ENCODE results near the gene SGTA. TPM values are rescaled to one million over a fixed set of nuclear protein-coding genes. Genes with fewer than 3 reads are reported as not detected.

Gene SGTA
- total RNA-seq, 1 experiment from 2014 or later, result 103 TPM

- DNase-seq, result no peak
- no peak overlapping the region for H3K4me3 ChIP-seq (ENCODE audit: insufficient read depth, low read depth, low read length)
- no peaks in the 10 kb centered on the region for H3K27me3 ChIP-seq (ENCODE audit: control insufficient read depth, insufficient read depth, low read length)
- no peaks in the 10 kb centered on the region; the same call in none of the 2 replicates for H3K36me3 ChIP-seq (replicated peaks; ENCODE audit: control insufficient read depth, insufficient read depth, low read length)
Observed at GRCh38 chr19:2774953-2775555, 8.0 kb downstream of the SGTA start.

GRCh38 chr19:2774083-2774679 is 8.9 kb downstream of the SGTA start:
- no peaks in the 10 kb centered on the region for H3K27me3 ChIP-seq (ENCODE audit: control insufficient read depth, insufficient read depth, low read length)
- no peaks in the 10 kb centered on the region; the same call in none of the 2 replicates for H3K36me3 ChIP-seq (replicated peaks; ENCODE audit: control insufficient read depth, insufficient read depth, low read length)
- no peak overlapping the region for H3K4me3 ChIP-seq (ENCODE audit: insufficient read depth, low read depth, low read length)
- DNase-seq, result no peak

- no peak overlapping the region for H3K4me3 ChIP-seq (ENCODE audit: insufficient read depth, low read depth, low read length)
- no peaks in the 10 kb centered on the region; the same call in none of the 2 replicates for H3K36me3 ChIP-seq (replicated peaks; ENCODE audit: control insufficient read depth, insufficient read depth, low read length)
- no peaks in the 10 kb centered on the region for H3K27me3 ChIP-seq (ENCODE audit: control insufficient read depth, insufficient read depth, low read length)
- peak; percentile 60 for DNase-seq
Observed at GRCh38 chr19:2771786-2772674, 11.0 kb downstream of the SGTA start.

GRCh38 chr19:2770055-2771013 is 12.7 kb downstream of the SGTA start:
- H3K4me3 ChIP-seq (ENCODE audit: insufficient read depth, low read depth, low read length), result no peak overlapping the region
- DNase-seq, result peak; percentile 51
- peaks cover 2% of the 10 kb centered on the region for H3K36me3 ChIP-seq (replicated peaks; ENCODE audit: control insufficient read depth, insufficient read depth, low read length)

GRCh38 chr19:2769218-2769617 is 13.9 kb downstream of the SGTA start:
- peaks cover 4% of the 10 kb centered on the region for H3K36me3 ChIP-seq (replicated peaks; ENCODE audit: control insufficient read depth, insufficient read depth, low read length)

More at GRCh38 chr19:2770055-2771013, 12.7 kb downstream of the SGTA start:
- H3K27me3 ChIP-seq (ENCODE audit: control insufficient read depth, insufficient read depth, low read length), result no peaks in the 10 kb centered on the region

DNA sequence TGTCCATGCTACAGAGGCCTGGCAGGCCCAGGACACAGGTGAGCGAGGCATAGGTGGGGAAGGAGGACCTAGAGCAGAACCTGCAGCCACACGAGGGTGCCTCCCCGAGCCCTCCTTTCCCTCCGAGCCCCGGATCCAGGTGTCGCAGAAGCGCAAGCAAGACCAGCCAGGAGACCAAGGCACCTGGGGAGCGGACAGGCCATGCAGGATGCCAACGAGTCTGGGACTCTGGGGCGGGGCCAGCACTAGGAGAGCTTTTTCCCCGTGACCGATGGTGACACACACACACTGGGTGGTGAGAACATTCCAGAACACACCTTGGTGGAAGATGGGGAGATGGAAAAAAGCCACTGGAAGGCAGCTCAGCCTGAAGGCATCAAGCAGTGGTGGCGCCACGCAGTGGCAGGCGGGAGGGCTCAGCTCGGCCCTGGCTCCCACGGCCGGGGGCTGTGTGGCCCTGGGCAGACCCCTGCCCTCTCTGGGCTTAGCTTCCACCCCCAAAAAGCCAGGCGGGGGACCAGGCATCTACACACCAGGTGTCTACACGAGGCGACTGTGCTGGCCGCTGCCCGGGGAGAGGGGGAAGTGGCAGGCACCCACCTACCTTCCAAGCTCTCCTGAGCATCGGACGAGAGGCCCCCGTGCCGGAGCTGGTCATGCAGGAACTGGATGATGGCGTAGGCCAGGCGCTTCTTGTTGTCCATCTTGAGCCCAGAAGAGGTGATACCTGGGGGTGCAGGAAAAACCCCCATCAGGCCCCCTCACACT is 14.5 kb downstream of the SGTA start:
- peak; percentile 53 for DNase-seq
- Histone ChIP-seq H3K27me3 (ENCODE audit: control insufficient read depth, insufficient read depth, low read length) (no peaks in the 10 kb centered on the region), H3K36me3 (replicated peaks; ENCODE audit: control insufficient read depth, insufficient read depth, low read length) (peaks cover 6% of the 10 kb centered on the region), H3K4me3 (ENCODE audit: insufficient read depth, low read depth, low read length) (no peak overlapping the region)

More at GRCh38 chr19:2769218-2769617, 13.9 kb downstream of the SGTA start:
- no peak overlapping the region for H3K4me3 ChIP-seq (ENCODE audit: insufficient read depth, low read depth, low read length)
- H3K27me3 ChIP-seq (ENCODE audit: control insufficient read depth, insufficient read depth, low read length), result no peaks in the 10 kb centered on the region
- DNase-seq, result no peak

GRCh38 chr19:2767688-2768087 is 15.4 kb downstream of the SGTA start:
- no peak for DNase-seq
- no peaks in the 10 kb centered on the region for H3K27me3 ChIP-seq (ENCODE audit: control insufficient read depth, insufficient read depth, low read length)
- peaks cover 7% of the 10 kb centered on the region for H3K36me3 ChIP-seq (replicated peaks; ENCODE audit: control insufficient read depth, insufficient read depth, low read length)
- no peak overlapping the region for H3K4me3 ChIP-seq (ENCODE audit: insufficient read depth, low read depth, low read length)

DNA sequence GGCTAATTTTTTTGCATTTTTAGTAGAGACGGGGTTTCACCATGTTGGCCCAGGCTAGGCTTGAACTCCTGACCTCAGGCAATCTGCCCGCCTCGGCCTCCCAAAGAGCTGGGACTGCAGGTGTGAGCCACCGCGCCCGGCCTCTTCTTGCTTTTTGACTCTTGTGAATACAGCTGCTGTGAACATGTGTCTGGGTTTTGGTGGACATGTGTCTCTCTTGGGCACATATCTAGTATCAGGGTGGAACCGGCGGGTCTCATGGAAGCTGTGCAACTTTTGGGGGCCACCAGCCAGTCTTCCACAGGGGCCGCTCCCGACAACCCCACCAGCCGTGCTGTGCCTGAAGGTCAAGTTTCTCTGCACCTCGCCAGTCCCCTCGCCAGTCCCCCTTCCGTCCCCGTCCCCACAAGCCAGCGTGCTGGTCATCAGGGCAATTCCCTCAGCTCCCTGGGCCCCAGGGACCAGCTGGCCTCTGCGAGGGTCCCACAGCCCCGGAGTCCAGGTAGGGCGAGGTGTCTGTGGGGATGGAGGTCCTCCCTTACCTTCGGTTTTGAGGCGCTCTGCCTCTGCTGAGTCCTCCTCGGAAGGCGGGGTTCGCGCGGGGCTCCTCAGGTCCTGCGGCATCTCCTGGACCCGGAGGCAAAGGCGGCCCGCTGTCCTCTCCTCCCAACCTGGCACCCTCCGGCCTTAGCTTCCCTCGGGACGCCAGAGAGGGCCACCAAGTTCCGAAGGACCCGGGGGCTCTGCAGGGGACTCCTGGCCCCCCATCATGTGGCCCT is 16.3 kb downstream of the SGTA start:
- no peak for DNase-seq
- H3K4me3 ChIP-seq (ENCODE audit: insufficient read depth, low read depth, low read length), result no peak overlapping the region
- no peaks in the 10 kb centered on the region for H3K27me3 ChIP-seq (ENCODE audit: control insufficient read depth, insufficient read depth, low read length)
- peaks cover 9% of the 10 kb centered on the region for H3K36me3 ChIP-seq (replicated peaks; ENCODE audit: control insufficient read depth, insufficient read depth, low read length)

DNA sequence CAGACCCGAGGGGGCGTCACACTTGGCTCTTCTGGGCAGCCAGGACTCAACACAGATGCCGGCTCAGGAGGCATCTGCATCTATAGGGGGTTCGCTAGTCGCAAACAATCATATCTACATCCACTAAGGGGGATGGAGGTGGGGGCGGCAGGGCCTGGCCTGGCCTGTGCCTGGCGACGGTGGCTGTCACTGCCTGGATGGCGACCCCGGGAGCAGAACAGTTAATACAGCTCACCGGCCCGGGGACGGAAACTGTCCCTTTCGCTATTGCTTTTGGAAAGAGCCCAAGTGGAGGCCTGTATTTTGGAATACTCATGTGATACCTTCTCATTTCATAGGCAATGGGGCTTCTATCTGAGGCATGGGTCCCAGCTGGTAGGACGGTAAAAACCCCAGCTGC is 17.7 kb downstream of the SGTA start:
- Histone ChIP-seq H3K4me3 (ENCODE audit: insufficient read depth, low read depth, low read length) (no peak overlapping the region), H3K36me3 (replicated peaks; ENCODE audit: control insufficient read depth, insufficient read depth, low read length) (peaks cover 11% of the 10 kb centered on the region), H3K27me3 (ENCODE audit: control insufficient read depth, insufficient read depth, low read length) (no peaks in the 10 kb centered on the region)
- peak; percentile 36 for DNase-seq

DNA sequence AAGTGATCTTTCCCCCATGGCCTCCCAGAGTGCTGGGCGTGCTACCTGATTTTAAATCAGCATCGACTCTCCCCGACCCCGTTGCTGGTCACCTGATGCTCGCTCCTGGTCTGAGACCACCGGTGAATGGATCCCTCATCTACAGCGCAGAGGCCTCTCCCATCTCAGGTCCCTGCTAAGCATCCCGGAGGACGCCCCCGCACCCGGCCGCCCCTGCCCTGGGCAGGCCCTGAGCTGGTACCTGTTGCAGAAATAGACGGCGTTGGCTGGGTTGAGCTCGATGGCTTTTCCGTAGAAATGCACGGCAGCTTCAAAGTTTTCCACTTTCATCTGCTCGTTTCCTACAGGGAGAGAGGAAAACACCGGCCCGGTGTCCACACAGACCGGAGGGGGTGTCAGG is 18.1 kb downstream of the SGTA start:
- Histone ChIP-seq H3K4me3 (ENCODE audit: insufficient read depth, low read depth, low read length) (no peak overlapping the region), H3K27me3 (ENCODE audit: control insufficient read depth, insufficient read depth, low read length) (no peaks in the 10 kb centered on the region), H3K36me3 (replicated peaks; ENCODE audit: control insufficient read depth, insufficient read depth, low read length) (peaks cover 11% of the 10 kb centered on the region)
- no peak for DNase-seq

DNA sequence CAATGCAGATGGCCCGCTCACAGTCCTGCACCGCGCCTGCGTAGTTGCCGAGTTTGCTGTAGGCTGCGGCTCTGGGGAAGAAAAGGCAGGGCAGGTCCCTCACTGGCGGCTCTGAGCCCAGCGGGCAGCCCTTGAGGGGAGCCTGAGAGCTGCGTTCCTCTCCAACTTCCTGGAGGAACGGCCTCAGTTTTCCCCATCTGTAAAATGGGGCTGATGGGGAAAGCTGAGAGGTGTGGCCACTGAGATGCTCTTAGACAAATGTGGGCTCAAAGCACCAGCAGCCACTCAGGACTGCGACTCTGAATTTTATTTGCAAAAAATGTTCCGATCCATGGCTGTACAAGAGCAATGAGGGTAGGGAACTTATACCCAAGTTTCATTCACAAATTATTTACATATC is 19.4 kb downstream of the SGTA start:
- Histone ChIP-seq H3K27me3 (ENCODE audit: control insufficient read depth, insufficient read depth, low read length) (no peaks in the 10 kb centered on the region), H3K36me3 (replicated peaks; ENCODE audit: control insufficient read depth, insufficient read depth, low read length) (peaks cover 14% of the 10 kb centered on the region), H3K4me3 (ENCODE audit: insufficient read depth, low read depth, low read length) (no peak overlapping the region)
- DNase-seq, result no peak

DNA sequence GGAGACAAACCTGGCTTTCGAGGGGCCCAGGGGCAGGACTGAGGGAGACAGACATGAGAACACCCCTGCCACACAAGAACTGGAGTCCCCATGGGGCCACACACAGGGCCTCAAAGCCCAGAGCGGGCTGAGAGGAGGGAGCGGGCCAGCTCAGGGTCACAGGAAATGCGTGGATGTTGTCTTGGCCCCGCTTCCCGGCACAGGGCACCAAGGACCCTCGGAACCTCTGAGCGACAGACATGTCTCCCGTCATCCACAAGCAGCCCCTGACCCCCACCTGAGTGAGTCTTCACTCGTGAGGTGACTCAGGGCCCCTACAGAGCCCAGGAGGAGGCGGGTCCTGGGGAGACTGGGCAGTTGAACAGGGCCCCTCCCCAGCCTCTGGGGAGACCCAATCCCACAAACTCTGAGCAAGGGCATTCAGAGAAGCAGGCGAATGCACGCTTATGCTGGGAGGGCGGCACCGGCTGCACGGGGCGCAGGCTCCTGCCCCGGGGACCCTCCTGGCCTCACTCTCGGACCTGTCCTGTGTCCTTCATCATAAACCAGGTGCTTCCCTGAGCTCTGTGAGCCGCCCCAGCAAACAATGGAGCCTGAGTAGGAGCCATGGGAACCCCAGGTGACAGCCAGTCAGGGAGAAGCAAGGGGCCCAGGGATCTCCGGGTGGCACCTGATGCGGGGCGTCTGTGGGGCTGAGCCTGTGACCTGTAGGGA is 20.1 kb downstream of the SGTA start:
- no peak overlapping the region for H3K4me3 ChIP-seq (ENCODE audit: insufficient read depth, low read depth, low read length)
- no peaks in the 10 kb centered on the region for H3K27me3 ChIP-seq (ENCODE audit: control insufficient read depth, insufficient read depth, low read length)
- peak; percentile 63 for DNase-seq
- H3K36me3 ChIP-seq (replicated peaks; ENCODE audit: control insufficient read depth, insufficient read depth, low read length), result peaks cover 18% of the 10 kb centered on the region

Measured in H7 (cell line).